ENCODE results near the gene CFAP61. TPM values are rescaled to one million over a fixed set of nuclear protein-coding genes. Genes with fewer than 3 reads are reported as not detected.

Gene CFAP61
- total RNA-seq, 2 donors from 2014 or later = 0.27 TPM; not detected in 1

GRCh38 chr20:20226554-20226953, 174.2 kb downstream of the CFAP61 start:
- no peak overlapping the region for H3K4me3 ChIP-seq
- H3K27ac ChIP-seq = no peak overlapping the region
- no peaks in the 10 kb centered on the region for H3K27me3 ChIP-seq (replicated peaks; ENCODE audit: insufficient read depth)
- no peaks in the 10 kb centered on the region for H3K9me3 ChIP-seq
- H3K4me1 ChIP-seq (ENCODE audit: control insufficient read depth in 1 of 2, low read depth in 2 of 2) = peaks cover 0 to 24% of the 10 kb centered on the region in 2 donors
- no peaks in the 10 kb centered on the region for H3K36me3 ChIP-seq
- DNase-seq (ENCODE audit: low spot score) (no peak), ATAC-seq (ENCODE audit: insufficient number of reproducible peaks, low FRiP score, low read depth) (no peak)
- no peak for TF ChIP-seq CTCF (IDR thresholded peaks at IDR 0.05)

DNA sequence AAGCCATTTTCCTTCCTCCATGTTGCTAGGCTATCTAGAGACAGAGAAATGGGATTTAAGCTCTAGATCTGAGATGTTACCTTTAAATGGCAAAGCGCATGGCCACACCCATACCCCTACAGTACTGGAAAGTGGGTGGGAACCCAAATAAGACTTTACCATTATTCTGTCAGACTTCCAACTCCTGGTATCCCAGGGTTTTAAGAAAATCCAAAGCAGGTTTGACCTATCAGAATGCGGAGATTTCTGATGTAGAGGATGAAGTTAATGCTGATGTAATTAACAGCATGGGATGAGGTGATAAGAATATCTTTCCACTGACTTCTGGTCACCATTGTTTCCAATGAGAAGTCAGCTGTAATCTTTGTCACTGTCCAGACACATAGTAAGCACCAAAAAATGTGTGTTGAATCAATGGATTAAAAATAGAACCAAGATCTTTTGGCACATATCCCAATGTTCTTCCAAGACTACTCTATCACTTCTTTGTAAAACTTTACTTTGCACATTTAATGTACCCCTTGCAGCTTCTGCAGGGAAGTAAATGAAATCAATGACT, 174.8 kb downstream of the CFAP61 start:
- ATAC-seq (ENCODE audit: insufficient number of reproducible peaks, low FRiP score, low read depth) = no peak
- no peak for TF ChIP-seq CTCF (IDR thresholded peaks at IDR 0.05)
- Histone ChIP-seq H3K36me3 (no peaks in the 10 kb centered on the region), H3K4me1 (ENCODE audit: control insufficient read depth in 1 of 2, low read depth in 2 of 2) (peaks cover 0 to 30% of the 10 kb centered on the region in 2 donors), H3K27me3 (replicated peaks; ENCODE audit: insufficient read depth) (no peaks in the 10 kb centered on the region), H3K4me3 (no peak overlapping the region), H3K9me3 (no peaks in the 10 kb centered on the region), H3K27ac (no peak overlapping the region)
- no peak for DNase-seq (ENCODE audit: low spot score)

DNA sequence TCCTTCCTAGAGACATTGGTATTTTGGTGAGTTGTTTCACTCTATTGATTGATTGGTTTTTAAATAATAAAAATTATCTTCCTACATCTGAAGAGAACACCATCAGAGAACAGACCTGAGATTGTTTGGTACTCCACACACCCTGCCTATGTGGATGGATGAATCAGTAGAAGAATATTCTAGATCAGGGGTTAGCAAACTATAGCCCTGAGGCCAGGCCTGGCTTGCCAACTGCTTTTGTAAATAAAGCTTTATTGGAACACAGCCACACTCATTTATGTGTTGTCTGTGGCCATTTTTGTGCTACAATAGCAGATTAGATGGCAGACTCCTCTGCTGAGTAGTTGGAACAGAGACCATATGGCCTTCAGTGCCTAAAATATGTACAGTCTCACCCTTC, 176.0 kb downstream of the CFAP61 start:
- Histone ChIP-seq H3K4me3 (no peak overlapping the region), H3K9me3 (no peaks in the 10 kb centered on the region), H3K4me1 (ENCODE audit: control insufficient read depth in 1 of 2, low read depth in 2 of 2) (peaks cover 0 to 36% of the 10 kb centered on the region in 2 donors), H3K27me3 (replicated peaks; ENCODE audit: insufficient read depth) (no peaks in the 10 kb centered on the region), H3K36me3 (no peaks in the 10 kb centered on the region), H3K27ac (no peak overlapping the region)
- no peak for DNase-seq (ENCODE audit: low spot score)
- no peak for ATAC-seq (ENCODE audit: insufficient number of reproducible peaks, low FRiP score, low read depth)
- no peak for TF ChIP-seq CTCF (IDR thresholded peaks at IDR 0.05)

- TF ChIP-seq CTCF (IDR thresholded peaks at IDR 0.05) = no peak
- H3K27ac ChIP-seq = peak overlapping the region; percentile 7 to 66
- no peak for ATAC-seq (ENCODE audit: insufficient number of reproducible peaks, low FRiP score, low read depth)
Measured at GRCh38 chr20:20229595-20229994, 177.3 kb downstream of the CFAP61 start.

GRCh38 chr20:20230741-20231140, 178.4 kb downstream of the CFAP61 start:
- no peak for TF ChIP-seq CTCF (IDR thresholded peaks at IDR 0.05)
- peak overlapping the region in 1 of 2 donors; percentile 46 for H3K27ac ChIP-seq
- no peaks in the 10 kb centered on the region for H3K36me3 ChIP-seq
- H3K4me3 ChIP-seq = no peak overlapping the region
- no peak for DNase-seq (ENCODE audit: low spot score)
- H3K9me3 ChIP-seq = no peaks in the 10 kb centered on the region
- H3K27me3 ChIP-seq (replicated peaks; ENCODE audit: insufficient read depth) = no peaks in the 10 kb centered on the region
- H3K4me1 ChIP-seq (ENCODE audit: control insufficient read depth in 1 of 2, low read depth in 2 of 2) = peaks cover 0 to 36% of the 10 kb centered on the region in 2 donors
- no peak for ATAC-seq (ENCODE audit: insufficient number of reproducible peaks, low FRiP score, low read depth)

More at GRCh38 chr20:20229595-20229994, 177.3 kb downstream of the CFAP61 start:
- Histone ChIP-seq H3K4me3 (no peak overlapping the region), H3K36me3 (no peaks in the 10 kb centered on the region), H3K9me3 (no peaks in the 10 kb centered on the region), H3K27me3 (replicated peaks; ENCODE audit: insufficient read depth) (no peaks in the 10 kb centered on the region), H3K4me1 (ENCODE audit: control insufficient read depth in 1 of 2, low read depth in 2 of 2) (peaks cover 0 to 36% of the 10 kb centered on the region in 2 donors)
- no peak for DNase-seq (ENCODE audit: low spot score)
